Heart right ventricle (tissue), 16 donors: ENCODE data around the gene SPTBN1. TPM values are rescaled to one million over a fixed set of nuclear protein-coding genes. Genes with fewer than 3 reads are reported as not detected.

Source experiments
- ATAC-seq, 8 donors: fragments of 200-7000 bp; cut with Tn5 transposase; one replicate each; pipeline ENCODE4 v1.9.1; 2020; ENCODE audit warnings: mild to moderate bottlenecking in 8 of 8, moderate library complexity in 8 of 8, moderate number of reproducible peaks in 1 of 8
- DNase-seq, 2 donors: peaks; one replicate each; pipeline ENCODE4 v3.0.0-alpha.2; 2020
- H3K27ac ChIP-seq, 10 donors: fragments of 200-600 bp; sonication (generic) in 2 of 10; one replicate each; pipeline versions ENCODE4 v1.5.0 to v1.8.0; 2020 to 2022; ENCODE audit warnings: mild to moderate bottlenecking in 3 of 10
- H3K27me3 ChIP-seq, 7 donors: fragments of 200-600 bp; one replicate each; pipeline ENCODE4 v1.8.0; 2021 to 2022; ENCODE audit warnings: mild to moderate bottlenecking in 2 of 7
- H3K36me3 ChIP-seq, 9 donors: fragments of 200-600 bp; sonication (generic) in 1 of 9; one replicate each; pipeline versions ENCODE4 v1.5.0 to v1.8.0; 2020 to 2022; ENCODE audit warnings: mild to moderate bottlenecking in 2 of 9
- H3K4me1 ChIP-seq, 9 donors: fragments of 200-600 bp; sonication (generic) in 1 of 9; one replicate each; pipeline versions ENCODE4 v1.5.0 to v1.8.0; 2020 to 2022; ENCODE audit warnings: mild to moderate bottlenecking in 4 of 9
- H3K4me3 ChIP-seq, 10 donors: fragments of 200-600 bp; sonication (generic) in 2 of 10; one replicate each; pipeline versions ENCODE4 v1.5.0 to v1.8.0; 2020 to 2022; ENCODE audit warnings: mild to moderate bottlenecking in 7 of 10, moderate library complexity in 2 of 10
- H3K9me3 ChIP-seq, 11 donors: fragments of 200-600 bp in 10 of 11; sonication (generic) in 2 of 11; one replicate each; pipeline versions ENCODE4 v1.5.0 to v1.8.0; 2013 to 2022; ENCODE audit warnings: mild to moderate bottlenecking in 2 of 11, control low read depth in 1 of 11, moderate library complexity in 1 of 11
- CTCF ChIP-seq, 9 donors: fragments of 200-600 bp; sonication (generic) in 2 of 9; IDR thresholded peaks; one replicate each; pipeline versions ENCODE4 v1.5.0 to v1.8.0; 2021 to 2022; ENCODE audit warnings: antibody characterized with exemption in 9 of 9, mild to moderate bottlenecking in 5 of 9, moderate library complexity in 1 of 9
- WGBS, 2 donors: extraction: QIAGEN DNeasy Blood & Tissue Kit; methylation state at CpG; one replicate each; pipeline ENCODE4 v1.1.7; 2013; ENCODE audit warnings: inconsistent platforms in 1 of 2; 5-methylcytosine and 5-hydroxymethylcytosine counted together
- intact Hi-C, 10 donors: fragments of 100-400 bp; cut with DNase I; formaldehyde crosslinking; loops; one replicate each; pipeline versions ENCODE4 v1.11.1 to v1.14.2; 2022
- polyA plus RNA-seq, 2 donors: library from polyadenylated mRNA; stranded (reverse); fragments of 200-250 nt; gene quantifications; one replicate each; pipeline ENCODE4 v1.2.3, GENCODE V29; 2013
- total RNA-seq, 10 donors: library from RNA; stranded (reverse); fragmentation: NEBNext Ultra II Directional in 3 of 10; extraction: Animal tissue kit (Norgen Biotek cat#: 25700) in 3 of 10; gene quantifications; one replicate each; pipeline versions ENCODE4 v1.2.1 to v1.2.4, GENCODE V29; 2021 to 2023
- donor health status: Arrhythmogenic right ventricular cardiomyopathy.
- donor health status: ischemic (EF 13 %, LVEDD 7.1; RV severe dilation, severe dysfunction).
- donor health status: healthy with polysubstance abuse.
- donor health status: DM: no; HTN: yes; CAD: no.
- donor health status: DM: no; HTN: no; CAD: no.
- donor health status: ischemic (EF 25% LVEDD 6.9; RV normal size, moderate dysfunction).
- donor health status: ischemic (EF 25% LVEDD 5.7; RV mildly dilated, moderate dysfunction).
- donor health status: healthy.
- donor health status: DM: yes; HTN: yes; CAD: no.
- donor health status: Ischemic cardiomyopathy.
- donor health status: ischemic (EF 35%, LVEDD 5.7; RV mildly dilated, moderate dysfunction).
- donor health status: nonischemic (EF 11% LVEDD 7.7; RV severe dilation, severe dysfunction).
- donor health status: DM: yes; HTN: yes; CAD: no.
- donor health status: PGD.
- donor health status: ischemic (EF 29% LVEDD 5.4; RV normal size, mild dysfunction).
- donor health status: nonischemic (EF 23%, LVEDD 6.1; RV moderate dilation, normal function).

The SPTBN1 gene
- total and polyA plus RNA-seq, 12 donors, result 91.1 to 643 (median 494) TPM

- no peak overlapping the region for H3K4me3 ChIP-seq
- no peak for TF ChIP-seq CTCF (IDR thresholded peaks at IDR 0.05)
- H3K27ac ChIP-seq, result peak overlapping the region in 8 of 10 donors; percentile 1 to 72 (median 56)
- H3K27me3 ChIP-seq, result no peaks in the 10 kb centered on the region
- peaks cover 40 to 100% (median 96%) of the 10 kb centered on the region in 9 donors for H3K4me1 ChIP-seq
- 38 to 42% methylated on average over 2 of the region's 2 CpGs for WGBS, 2 donors
- peak in 6 of 8 donors; percentile 23 to 66 (median 48) for ATAC-seq
- H3K9me3 ChIP-seq, result no peaks in the 10 kb centered on the region
- DNase-seq, result peak in 1 of 2 donors; percentile 81
- peaks cover 0 to 16% (median 0%) of the 10 kb centered on the region in 9 donors for H3K36me3 ChIP-seq
- intact Hi-C loops, result loop anchor here in 7 of 10 donors (5.0 to 10.0 kb wide), 4 partner anchors 37 to 295 kb away; partner anchors contain the start of gene SPTBN1 (in 2 of the 7)
Measured at GRCh38 chr2:54499661-54500060, 43.5 kb downstream of the SPTBN1 start.

GRCh38 chr2:54500404-54501205 lies 44.5 kb downstream of the SPTBN1 start:
- intact Hi-C loops, result loop anchor here in 6 of 10 donors (5.0 to 10.0 kb wide), 3 partner anchors 43 to 296 kb away; partner anchors contain the start of gene SPTBN1 (in 1 of the 6)
- no peak for TF ChIP-seq CTCF (IDR thresholded peaks at IDR 0.05)
- ATAC-seq, result peak in 5 of 8 donors; percentile 15 to 40 (median 25)
- WGBS, 2 donors, result 36 to 42% methylated on average over 8 of the region's 8 CpGs
- H3K4me3 ChIP-seq, result no peak overlapping the region
- peaks cover 0 to 8% (median 0%) of the 10 kb centered on the region in 9 donors for H3K36me3 ChIP-seq
- no peaks in the 10 kb centered on the region for H3K9me3 ChIP-seq
- peaks cover 47 to 100% (median 98%) of the 10 kb centered on the region in 9 donors for H3K4me1 ChIP-seq
- DNase-seq, result peak in 1 of 2 donors; percentile 36
- peak overlapping the region in 9 of 10 donors; percentile 15 to 72 (median 56) for H3K27ac ChIP-seq
- no peaks in the 10 kb centered on the region for H3K27me3 ChIP-seq

- intact Hi-C loops, result loop anchor here in 6 of 10 donors (5.0 to 10.0 kb wide), 3 partner anchors 45 to 298 kb away; partner anchors contain the start of gene SPTBN1 (in 1 of the 6)
- WGBS, 2 donors, result 27 to 30% methylated on average over 2 of the region's 2 CpGs
Measured at GRCh38 chr2:54502731-54503130, 46.6 kb downstream of the SPTBN1 start.

More at GRCh38 chr2:54502731-54503130, 46.6 kb downstream of the SPTBN1 start:
- Histone ChIP-seq H3K9me3 (no peaks in the 10 kb centered on the region), H3K4me3 (no peak overlapping the region), H3K36me3 (no peaks in the 10 kb centered on the region), H3K27ac (peak overlapping the region in 5 of 10 donors; percentile 5 to 72 (median 24)), H3K4me1 (peaks cover 49 to 100% (median 99%) of the 10 kb centered on the region in 9 donors), H3K27me3 (no peaks in the 10 kb centered on the region)
- TF ChIP-seq CTCF (IDR thresholded peaks at IDR 0.05), result no peak
- ATAC-seq, result peak in 1 of 8 donors; percentile 9
- no peak for DNase-seq
